Measurements from ENCODE around the gene FBXO15.

FBXO15 gene, protein sequence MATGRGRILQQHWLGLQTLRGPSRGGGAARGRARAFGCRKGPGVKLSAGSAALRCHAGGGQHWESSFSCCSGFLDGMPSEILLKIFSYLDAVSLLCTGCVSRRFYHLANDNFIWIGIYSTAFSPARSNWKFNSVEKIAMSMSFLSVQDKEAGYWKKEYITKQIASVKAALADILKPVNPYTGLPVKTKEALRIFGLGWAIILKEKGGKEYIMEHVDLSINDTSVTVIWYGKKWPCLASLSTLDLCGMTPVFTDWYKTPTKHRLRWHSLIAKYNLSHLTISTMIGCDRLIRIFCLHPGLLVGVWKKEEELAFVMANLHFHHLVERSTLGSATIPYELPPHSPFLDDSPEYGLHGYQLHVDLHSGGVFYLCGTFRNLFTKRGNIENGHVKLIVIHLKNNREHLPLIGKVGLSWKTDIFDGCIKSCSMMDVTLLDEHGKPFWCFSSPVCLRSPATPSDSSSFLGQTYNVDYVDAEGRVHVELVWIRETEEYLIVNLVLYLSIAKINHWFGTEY

DNA sequence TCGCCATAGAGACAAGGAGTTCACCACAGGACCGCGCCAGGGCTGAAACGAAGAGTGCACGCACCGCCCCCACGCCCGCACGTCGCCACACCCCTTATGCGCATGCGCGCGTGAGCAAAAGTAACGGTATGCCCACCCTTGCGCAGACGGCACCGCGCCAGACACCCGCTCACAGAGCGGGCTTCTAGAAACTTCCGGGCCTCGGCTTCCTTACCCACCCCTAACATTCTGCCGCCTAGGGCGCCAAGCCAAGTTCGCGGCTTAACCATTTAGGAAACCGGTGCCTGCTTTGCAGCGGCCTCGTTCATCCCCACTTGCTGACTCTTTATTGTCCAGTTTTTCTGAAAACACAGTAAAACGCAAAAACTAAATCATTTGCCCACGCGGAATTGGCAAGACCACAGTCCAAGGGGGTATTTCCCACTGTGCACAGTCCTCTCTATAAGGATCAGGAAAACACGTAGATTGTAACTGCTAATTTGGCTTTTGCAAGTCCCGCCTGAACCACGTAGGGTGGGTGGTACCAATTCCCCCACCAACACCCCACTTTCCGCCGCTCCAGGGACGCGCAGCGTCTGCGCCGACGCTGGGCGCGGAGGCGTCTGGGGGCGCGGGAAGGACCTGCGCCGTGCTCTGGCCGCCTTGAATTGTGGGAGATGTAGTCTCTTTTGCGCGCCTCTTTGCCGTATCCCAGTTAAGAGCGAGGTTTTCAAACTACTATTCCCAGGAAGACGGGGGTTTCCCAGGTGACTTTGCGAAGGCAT is at the start of gene FBXO15, which contains the start of gene TIMM21:
Gene FBXO15, minus strand, starts transcription at position 56 of the 764 bp plus-strand sequence. Its CDS starts 49 bp downstream, at position 7.
Gene TIMM21, plus strand, starts transcription at position 745 of the 764 bp plus-strand sequence. CDS start 286 bp downstream, outside the sequence.
- DNase-seq, result peak; percentile 91 to 99 (median 96)
- intact Hi-C loops (cut with DNase I), result no loop called here

DNA sequence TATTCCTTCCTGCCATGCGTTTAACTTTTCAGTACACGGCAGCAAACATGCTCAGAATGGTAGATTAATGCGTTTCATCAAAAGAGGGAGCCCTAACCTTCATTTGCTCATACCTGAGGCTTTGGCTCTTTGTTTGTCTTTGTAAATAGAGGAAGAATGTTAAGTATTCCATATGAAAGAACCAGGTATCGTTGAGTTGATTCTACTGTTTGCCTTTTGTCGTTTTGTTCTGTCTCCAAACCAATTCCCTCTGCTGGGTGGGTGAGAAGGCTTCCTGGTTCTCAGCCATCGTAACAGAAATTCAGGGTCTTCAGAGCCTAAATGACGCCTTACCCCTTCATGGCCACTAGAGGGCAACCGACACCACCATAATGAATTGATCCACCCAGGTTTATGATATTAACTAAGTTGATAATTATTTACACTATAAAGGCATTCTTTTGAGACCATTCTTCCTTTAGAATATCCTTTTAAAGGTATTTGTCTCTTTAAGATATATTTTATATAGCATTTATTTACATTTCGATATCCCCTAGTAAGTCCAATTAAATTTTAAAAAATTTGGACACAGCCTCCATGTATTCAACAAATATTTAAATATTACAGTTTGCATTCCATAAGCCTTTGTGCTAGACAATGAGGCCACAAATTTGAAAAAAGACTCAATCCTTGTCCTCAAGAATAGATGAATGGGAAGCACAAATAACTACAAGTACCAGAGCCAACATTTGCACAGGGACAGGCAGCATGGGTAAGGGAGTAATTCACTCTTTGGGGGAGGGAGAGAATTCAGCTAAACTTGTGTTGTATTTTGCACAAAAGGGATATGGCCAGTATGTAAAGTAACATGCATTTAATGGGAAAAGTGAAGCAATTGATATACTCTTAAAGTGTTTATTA is 48.8 kb upstream of the FBXO15 start:
- intact Hi-C loops (cut with DNase I), result loop anchor here (2.0 to 10.0 kb wide), 2 partner anchors 148 to 298 kb away; partner anchors contain the start of gene CNDP2
- peak in 37 of 42 donors; percentile 19 to 80 (median 48) for DNase-seq

DNA sequence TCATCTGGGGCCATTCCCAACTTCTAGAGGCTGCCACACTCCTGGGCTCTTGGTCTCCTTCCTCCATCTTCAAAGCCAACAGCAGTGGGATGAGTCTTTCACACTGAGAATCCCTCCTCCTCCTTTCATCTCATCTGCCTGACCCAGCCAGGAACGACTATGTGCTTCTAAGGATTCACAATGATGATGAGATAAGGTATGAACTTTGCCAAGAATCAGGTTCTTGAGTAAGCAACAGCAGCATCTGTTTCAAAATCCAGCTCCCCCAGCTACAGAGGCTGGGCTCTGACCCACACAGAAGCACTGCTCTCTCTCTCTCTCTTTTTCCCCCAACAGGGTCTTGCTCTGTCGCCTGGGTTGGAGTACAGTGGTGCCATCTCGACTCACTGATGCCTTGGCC is 47.1 kb upstream of the FBXO15 start:
- no peak for DNase-seq
- intact Hi-C loops (cut with DNase I), result loop anchor here (10.0 kb wide), 1 partner anchor 300 kb away; the partner anchor contains the start of gene CNDP2

DNA sequence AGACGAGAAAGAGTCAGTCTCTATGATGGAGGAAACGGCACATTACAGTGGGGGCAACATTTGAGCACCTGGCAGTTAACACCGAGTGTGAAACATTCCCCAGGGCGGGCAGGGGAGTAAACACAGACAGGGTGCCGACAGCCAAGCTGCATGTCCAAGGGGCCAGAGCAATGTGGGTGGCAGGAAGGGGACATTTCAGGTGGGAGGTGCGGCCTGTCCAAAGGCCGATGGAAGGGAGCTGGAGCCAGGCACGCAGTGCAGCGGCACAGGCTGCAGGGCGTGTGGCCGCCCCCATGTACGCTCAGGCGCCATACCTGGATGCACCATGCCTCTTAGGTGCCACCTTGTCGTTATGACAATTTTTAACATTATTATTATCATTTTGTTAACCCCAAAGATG is 43.9 kb upstream of the FBXO15 start:
- intact Hi-C loops (cut with DNase I), result loop anchor here (10.0 kb wide), 1 partner anchor 303 kb away; the partner anchor contains the start of gene CNDP2
- DNase-seq, result no peak

DNA sequence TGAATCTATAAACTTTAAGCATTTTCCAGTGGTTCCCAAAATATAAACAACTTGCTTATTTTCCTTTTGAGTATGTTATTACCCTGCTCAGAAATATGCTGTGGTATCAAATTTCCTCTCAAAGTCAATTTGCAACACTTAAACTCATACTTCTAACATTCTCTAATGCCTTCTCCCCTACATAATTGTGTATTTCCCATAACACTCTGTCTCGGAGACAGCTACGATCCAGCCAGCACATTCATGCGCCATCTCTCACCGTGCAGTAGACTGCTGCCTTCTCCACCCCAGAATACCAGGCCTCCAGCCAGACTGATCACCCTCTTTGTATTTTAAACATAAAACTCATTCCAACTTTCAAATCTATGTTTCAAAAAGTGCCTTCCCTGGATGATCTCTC is 42.5 kb upstream of the FBXO15 start:
- intact Hi-C loops (cut with DNase I), result loop anchor here (10.0 kb wide), 1 partner anchor 305 kb away; the partner anchor contains the start of gene CNDP2
- DNase-seq, result peak in 1 of 42 donors; percentile 1

DNA sequence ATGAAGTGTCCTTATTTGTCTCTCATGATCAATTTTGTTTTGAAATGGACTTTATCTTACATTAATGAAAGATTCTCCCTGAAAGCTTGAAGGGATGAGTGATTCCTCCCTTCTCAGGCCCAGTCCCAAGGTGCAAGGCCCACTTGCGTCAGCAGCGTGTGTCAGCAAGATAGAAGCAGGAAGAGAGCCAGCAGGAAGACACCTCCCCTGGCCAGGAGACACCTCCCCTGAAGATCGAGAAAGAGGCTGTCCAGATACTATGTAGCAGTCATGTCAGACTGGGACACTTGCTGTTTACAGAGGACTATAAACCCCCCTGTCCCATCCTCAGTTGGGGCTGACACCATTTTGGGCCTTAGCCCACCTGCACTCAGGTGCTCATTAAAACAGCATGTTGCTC is 39.0 kb upstream of the FBXO15 start:
- DNase-seq, result peak in 1 of 42 donors; percentile 1
- intact Hi-C loops (cut with DNase I), result no loop called here

DNA sequence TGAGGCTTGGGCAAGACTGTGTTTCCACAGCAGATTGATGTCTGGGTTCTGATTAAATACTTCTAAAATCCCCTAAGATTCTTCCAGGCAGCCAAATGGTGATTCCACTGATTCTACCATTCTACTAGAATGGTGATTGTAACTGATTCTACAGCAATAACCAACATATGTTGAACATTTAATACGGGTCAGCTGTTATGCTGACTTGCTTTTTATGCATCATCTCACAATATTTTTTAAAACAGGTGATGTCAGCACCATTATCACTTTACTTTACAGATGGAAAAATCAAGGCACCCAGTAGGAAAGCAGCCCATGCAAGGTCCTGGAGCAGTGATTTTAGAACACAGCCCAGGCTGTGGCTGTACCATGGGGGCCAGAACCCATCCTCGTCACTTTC is 38.2 kb upstream of the FBXO15 start:
- intact Hi-C loops (cut with DNase I), result no loop called here
- DNase-seq, result no peak

DNA sequence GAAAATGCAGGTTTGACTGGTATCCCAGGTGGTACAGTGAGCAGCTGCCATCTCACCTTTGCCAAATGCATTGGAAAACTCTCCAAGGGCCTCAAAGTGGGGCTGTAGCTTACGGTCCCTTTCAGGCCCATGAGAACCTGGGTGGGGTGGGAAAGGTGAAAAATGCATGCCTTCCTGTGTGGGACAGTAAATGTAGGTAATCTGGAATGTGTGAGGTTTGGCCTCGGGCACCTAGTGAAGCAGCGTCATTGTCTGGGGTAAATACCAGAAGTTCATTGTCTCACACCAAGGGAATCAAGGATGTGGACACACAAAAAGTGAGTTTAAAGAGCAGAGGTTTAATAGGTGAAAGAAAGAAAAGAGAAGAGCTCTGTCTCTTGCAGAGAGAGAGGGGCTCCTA is 37.2 kb upstream of the FBXO15 start:
- intact Hi-C loops (cut with DNase I), result no loop called here
- no peak for DNase-seq

DNA sequence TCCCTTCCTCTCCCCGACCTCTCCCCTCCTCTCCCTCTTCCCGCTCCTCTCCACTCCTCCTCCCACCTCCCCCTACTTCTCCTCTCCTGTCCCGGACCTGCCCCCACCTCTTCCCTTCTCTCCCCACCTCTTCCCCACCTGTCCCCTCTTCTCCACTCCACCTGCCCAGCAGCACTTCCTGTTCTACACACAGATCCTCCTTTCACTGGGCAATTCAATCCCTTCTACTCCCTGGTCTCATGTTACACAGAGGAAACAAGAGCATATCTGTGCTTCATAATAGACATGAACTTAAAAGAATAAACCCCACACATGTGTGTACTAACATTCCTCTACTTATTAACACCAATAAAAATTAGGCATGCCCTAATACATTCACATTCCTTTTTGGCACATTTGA is 35.5 kb upstream of the FBXO15 start:
- peak in 1 of 42 donors; percentile 2 for DNase-seq
- intact Hi-C loops (cut with DNase I), result no loop called here

DNA sequence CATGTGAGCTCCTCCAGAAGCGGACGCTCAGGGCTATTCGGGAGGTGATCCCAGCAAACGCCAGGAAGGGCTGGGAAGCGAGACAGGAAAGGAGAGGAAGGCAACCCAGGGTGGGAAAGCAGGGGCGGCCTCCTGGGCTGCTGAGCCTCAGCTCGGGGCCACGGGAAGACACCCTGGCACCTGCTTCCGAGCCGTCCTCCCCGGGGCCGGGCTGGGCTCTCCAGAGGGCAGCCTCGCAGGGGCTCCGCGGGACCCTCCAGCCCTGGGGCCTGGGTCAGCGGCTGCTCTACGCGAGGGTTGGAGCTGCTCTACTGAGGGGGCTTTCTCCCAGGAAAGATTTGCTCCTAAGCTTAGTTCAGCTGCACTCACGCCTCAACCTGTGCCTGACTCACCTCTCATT is 34.7 kb upstream of the FBXO15 start:
- DNase-seq, result no peak
- intact Hi-C loops (cut with DNase I), result no loop called here

DNA sequence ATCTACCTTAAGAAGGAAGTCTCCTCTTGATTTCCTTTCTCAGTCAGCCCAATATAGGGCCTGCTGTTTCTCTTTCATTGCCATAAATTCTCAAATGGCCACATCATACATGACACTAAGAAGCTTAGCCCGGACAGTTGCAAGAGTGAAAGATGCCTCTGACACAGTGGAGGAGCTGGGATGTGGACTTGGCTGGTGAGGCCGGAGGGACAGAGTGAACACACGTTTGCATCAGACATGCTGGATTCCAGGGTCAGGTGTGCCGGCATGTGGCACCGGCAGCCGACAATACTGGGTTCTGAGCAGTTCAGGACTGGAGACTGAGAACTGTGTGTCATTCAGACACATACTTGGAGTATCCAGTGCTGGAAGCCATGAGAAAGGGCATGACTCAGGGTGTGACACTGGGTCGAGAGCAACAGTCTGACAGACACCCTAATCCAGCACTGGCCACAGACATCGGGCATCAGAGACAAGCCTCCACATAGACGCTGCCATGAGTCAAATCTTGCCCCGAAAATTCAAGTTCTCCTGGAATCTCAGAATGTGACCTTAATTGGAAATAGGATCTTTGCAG is 32.1 kb upstream of the FBXO15 start:
- intact Hi-C loops (cut with DNase I), result no loop called here
- peak in 1 of 42 donors; percentile 3 for DNase-seq

DNA sequence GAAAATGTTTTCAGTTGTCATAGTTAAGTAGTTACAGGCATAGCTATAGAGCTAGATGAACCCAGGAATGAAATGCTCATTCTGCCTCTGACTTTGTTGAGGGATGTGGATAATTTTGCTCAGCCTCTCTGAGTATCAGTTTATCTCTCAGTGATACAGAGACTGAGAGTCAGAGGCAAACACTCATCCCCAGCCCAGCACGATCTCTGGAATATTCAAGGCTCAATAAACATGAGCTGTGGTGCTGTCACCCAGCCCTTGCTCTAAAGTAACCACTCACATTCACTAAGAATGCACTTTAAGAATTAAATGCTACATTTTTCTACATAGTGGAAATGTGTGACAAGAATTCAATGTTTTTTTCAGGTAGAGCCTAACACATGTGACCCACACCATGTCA is 31.2 kb upstream of the FBXO15 start:
- intact Hi-C loops (cut with DNase I), result no loop called here
- peak in 1 of 42 donors; percentile 3 for DNase-seq

DNA sequence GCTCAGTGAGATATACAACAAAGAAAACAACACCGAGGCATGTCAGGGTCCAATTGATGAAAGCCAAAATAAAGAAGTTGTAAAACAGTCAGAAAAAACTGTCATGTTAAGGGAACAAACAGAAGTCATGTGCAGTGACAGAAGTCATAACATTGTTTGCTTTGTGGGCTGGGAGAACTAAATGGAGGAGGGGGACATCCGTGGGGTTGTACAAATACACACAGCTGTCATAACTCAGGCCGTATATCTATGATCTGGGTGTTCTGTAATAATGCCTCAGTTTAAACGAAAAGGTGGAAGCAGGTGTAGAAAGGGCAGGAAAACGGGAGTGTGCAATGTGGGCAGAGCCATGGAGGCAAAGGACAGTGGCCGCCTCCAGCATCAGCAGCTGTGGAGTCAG is 28.0 kb upstream of the FBXO15 start:
- intact Hi-C loops (cut with DNase I), result no loop called here
- no peak for DNase-seq

DNA sequence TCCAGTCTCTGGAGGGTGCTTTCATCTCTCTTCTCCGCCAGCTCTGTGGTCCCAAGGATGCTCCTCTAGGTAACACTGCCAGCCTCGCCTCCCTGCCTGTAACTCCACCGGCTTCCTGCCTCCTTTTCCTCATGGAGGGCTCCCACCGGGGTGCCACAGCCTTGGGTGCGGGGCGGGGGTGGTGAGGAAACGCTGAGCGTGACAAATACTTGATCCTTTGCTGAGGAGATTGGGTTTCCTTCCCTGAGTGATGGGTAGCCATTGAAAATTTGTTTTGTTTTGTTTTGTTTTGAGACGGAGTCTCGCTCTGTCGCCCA is 25.8 kb upstream of the FBXO15 start:
- DNase-seq, result no peak
- intact Hi-C loops (cut with DNase I), result no loop called here

DNA sequence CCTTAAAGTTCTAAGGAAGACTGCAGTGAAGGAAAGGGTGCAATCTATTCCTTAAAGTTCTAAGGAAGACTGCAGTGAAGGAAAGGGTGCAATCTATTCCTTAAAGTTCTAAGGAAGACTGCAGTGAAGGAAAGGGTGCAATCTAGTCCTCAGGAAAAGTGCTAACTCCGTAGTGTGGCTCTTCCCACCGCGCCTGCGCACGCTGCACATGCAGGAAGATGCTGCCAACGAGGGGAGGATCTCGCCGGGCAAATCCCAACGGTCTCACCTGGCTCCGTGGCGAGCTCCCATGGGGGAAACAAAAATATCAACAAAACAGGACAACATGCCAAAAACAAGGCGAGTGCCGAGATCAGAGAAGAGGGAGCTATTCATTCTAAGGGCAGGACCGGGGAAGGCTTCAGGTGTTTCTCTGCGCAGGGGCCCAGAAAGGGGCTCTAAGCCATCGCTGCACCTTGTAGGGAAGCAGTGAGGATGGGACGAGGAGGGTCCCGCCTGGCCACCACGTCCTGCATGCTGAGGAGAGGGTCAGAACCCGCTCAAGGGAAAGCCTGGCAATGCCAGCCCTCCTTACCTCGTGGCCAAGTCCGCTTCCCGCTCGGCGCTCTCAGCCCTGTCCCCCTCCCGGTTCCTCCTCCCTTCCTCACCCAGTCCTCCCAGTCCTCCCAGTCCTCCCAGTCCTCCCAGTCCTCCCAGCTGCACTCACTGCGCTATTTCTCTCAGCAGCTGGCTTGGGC is 25.2 kb upstream of the FBXO15 start:
- no peak for DNase-seq
- intact Hi-C loops (cut with DNase I), result no loop called here

DNA sequence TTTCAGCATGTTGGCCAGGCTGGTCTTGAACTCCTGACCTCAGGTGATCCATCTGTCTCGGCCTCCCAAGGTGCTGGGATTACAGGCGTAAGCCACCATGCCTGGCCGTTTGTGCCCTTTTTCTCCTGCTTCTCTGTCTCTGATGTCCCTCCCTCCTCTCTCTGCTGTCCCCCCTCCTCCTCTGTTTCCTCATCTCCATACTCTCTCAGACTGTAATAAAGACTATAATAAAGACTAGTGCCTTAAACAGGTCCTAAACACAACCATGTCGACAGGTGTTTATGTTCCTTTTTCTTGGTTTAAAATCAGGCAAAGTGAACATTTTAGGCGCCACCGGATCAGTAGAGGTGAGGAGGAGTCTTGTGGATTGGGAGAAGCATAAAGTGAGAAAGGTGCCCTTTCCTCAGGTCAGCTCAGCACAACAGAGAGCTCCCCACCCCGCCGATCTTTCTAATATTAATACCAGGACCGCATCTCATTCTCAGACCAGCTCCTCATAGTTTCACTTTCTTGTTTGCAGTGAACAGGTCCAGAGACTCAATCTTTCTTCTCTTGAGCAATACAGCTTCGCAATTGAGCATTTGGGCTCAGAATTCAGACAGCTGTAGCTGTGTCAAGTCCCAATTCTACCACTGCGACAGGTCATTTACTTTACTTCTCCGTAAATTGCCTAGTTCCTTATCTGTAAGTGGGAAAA is 24.4 kb upstream of the FBXO15 start:
- intact Hi-C loops (cut with DNase I), result no loop called here
- DNase-seq, result no peak

DNA sequence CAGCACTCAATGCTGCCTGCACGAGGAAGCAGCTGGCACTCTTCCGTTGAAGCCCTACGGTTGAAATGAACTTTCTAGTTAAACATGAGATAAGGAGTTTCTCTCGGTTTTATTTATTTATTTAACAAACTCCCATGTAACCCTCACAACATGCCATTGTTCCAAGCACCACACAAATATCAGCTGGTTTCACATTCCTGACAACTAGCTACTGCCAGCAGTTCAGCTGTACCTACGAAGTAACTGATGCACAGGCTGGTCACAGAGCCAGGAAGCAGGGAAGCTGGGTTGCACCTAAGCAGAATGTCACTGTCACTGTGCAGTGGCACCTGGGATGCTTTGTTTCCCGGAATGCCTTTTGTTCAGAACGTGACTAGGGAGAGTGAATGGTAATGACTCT is 18.8 kb upstream of the FBXO15 start:
- intact Hi-C loops (cut with DNase I), result no loop called here
- no peak for DNase-seq
